ENCODE results near the gene FICD.

FICD gene

GRCh38 chr12:108567406-108568337 lies 52.6 kb downstream of the FICD start:
- DNase-seq (ENCODE audit: low read depth in 3 of 3): no peak

GRCh38 chr12:108568338-108569154 lies 53.5 kb downstream of the FICD start:
- peak; percentile 15 to 32 (median 21) for DNase-seq (ENCODE audit: low read depth in 3 of 3)

All from stimulated activated CD4-positive, alpha-beta T cell treated with anti-CD3 and anti-CD28 coated beads, TNF-alpha, amount 100 ng/mL, for 4 hours (primary cell).